ENCODE results near the gene FANCM.
A peak's percentile ranks its signal among the peaks of the same experiment; 100 is the strongest.
"Not testable (repeated sequence)": the region's sequence is repeated elsewhere in the genome, so short reads cannot be mapped to it uniquely, and the experiment has no call there.

Gene FANCM

GRCh38 chr14:45135659-45136395, at the start of gene FANCM:
Gene FANCM (plus strand): TSS chr14:45135930. CDS start chr14:45136032, 102 bp downstream.
- peak; percentile 100 for DNase-seq

GRCh38 chr14:45089813-45090212, 45.9 kb upstream of the FANCM start:
- DNase-seq: no peak

DNA sequence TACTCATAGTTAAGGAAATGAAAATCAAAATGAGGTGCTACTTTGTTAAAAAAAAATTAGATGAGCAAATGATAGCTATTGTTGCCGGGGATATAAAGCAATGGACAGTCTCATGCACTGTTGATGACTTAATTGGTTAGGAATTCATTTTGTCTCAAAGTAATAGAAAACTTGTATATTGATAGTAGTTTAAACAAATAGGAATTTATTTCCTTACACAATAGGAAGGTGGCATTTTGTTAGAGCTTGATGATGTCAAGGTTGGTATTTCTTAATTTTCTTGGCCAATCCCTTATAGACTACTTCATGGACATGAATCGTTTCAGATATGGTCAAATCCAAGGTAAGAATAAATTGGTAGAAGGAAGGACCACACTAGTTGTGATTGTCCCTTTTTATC, 44.0 kb upstream of the FANCM start:
- no peak for DNase-seq

DNA sequence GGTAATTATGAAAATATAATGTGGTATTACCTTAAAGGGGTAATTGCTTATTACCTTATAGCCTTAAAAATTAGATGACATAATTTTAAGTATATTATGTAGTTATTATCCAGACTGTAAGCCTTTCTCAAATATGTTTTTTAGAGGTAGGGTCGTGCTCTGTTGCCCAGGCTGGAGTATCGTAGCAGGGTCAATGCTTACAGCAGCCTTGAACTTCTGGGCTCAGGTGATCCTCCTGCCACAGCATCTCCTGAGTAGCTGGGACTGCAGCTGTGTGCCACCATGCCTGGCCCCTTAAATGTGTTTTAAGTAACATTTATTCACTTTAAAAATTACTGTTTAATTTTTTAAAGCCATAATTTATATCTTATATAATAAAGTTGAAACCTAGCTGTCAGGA, 41.5 kb upstream of the FANCM start:
- DNase-seq: no peak

DNA sequence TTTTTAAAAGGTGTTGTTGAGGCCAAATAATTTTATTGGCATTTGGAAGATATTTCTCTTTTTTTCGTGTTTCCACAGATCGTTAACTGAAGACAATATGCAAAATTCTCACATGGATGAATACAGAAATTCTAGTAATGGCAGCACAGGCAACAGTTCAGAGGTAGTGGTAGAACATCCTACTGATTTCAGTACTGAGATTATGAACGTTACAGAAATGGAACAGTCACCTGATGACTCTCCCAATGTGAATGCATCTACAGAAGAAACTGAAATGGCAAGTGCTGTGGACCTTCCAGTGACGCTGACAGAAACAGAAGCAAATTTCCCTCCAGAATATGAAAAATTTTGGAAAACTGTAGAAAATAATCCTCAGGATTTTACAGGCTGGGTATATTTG, 40.6 kb upstream of the FANCM start:
- DNase-seq: no peak

DNA sequence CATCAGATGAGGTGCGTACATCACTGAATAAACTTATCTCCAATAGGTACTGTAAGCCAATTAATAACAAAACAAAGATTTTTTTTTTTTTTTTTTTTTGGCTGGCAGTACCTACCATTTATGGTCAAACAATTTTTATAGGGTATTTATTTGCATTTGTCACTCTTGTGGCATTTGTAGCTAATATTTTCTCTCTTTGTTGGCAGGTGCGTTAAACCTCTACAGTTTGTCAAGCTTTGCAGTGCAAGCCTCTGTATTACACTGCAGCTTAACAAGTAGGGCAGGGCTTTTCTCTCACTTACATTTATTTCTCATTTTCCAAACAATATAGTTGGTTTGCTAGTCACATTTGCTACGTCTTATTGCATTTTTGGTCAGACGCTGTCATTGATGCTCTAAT, 39.5 kb upstream of the FANCM start:
- DNase-seq: no peak

DNA sequence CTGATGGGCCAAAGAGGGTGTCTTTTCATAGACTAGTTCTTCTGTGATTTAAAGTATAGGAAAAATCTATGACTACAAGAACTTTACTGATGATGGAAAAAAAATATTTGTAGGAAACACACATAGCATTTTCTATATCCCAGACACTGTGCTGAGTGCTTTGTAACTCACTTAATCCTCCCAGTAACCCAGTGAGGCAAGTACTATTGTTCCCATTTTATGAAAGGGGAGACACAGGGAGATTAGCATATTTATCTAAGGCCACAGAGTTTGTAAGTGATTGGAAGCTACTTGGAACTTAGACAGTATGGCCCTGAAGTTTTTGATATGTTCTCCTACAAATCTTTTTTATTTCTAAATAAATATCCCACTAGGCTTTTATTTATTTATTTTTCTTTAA, 31.9 kb upstream of the FANCM start:
- no peak for DNase-seq

DNA sequence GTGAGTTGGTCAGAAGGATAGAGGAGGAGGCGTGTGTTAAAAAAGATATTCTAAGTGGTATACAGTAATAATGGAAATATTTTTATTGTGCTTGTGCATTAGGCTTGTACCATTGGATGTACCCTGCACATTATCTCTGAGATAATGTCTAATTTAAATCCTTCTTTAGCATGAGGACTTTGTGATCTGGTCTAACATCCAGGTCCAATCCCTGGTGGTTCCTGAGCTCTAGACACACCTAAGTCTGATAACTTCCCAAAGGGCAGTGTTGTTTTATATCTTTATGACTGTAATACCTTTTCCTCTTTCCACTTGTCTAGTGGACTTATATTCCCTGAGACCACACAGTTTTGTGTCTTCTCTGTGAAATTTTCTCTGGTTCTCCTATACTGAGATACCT, 31.2 kb upstream of the FANCM start:
- no peak for DNase-seq

DNA sequence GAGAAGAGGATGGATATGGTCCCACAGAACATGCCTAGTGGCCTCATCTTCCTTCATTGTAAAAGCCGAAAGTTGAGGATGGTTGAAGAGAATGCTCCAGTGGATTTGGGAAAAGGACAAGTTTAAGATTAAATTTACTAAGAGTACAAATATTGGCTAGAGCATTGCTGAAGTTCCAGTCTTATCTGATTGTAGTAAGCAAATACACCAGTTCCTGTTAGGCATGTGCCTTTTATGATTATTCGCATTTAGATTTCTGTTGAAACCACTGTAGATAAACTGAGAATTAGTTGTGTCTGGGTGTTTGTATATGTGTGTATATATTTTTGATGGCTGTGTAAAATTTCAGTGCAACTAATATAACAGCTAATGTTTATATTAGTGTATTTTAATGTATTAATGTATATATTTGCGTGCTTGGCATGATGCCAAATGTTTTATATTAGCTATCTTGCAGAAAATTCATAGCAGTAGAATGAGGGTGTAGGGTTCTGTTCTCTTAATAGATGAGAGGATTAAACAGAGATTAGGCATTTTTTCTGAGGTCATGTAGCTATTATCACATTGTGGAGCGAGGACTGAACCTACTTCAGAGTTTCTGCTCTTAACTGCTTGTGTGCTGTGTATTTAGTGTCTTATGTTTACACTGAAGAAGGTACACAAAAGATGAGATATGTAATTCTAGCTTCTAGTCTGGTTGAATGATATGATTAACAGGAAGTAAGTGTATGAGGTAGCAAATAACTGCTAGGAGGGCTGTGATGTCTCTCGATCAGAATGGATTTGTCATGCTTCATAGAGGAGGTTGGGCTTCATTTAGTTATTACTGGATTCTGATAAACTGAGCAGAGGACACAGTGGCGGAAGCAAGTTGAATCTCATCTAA, 22.6 kb upstream of the FANCM start:
- DNase-seq: peak in 1 of 2 experiments; percentile 17

- DNase-seq: no peak
Measured at GRCh38 chr14:45114327-45114726, 21.4 kb upstream of the FANCM start.

DNA sequence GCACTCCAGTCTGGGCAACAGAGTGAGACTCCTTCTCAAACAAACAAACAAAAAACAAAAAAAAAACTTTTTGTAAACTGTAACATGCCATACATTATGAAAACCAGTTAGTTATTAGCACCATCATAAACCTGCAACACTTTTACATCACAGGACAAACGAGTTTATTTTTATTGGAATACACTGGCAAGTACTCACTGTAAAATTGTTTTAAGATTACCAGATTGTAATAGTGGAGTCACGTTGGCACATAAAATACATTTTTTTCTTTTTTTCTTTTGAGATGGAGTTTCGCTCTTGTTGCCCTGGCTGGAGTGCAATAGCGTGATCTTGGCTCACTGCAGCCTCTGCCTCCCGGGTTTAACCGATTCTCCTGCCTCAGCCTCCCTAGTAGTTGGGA, 17.1 kb upstream of the FANCM start:
- DNase-seq: no peak

GRCh38 chr14:45120096-45120495, 15.6 kb upstream of the FANCM start:
- DNase-seq: no peak

GRCh38 chr14:45123271-45123670, 12.5 kb upstream of the FANCM start:
- DNase-seq: no peak

DNA sequence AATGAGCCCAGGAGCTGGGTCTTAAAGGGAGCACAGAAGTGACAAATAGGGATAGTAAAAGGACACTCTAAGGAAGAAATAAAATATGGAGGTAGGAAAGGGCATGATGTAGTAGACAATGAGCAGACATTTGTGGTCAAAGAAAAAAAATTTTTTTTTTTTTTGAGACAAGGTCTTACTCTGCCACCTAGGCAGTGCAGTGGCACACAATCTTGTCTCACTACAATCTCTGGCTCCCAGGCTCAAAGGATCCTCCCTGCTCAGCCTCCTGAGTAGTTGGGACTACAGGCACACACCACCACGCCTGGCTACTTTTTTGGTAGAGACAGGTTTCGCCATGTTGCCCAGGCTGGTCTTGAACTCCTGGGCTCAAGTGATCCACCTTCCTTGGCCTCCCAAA, 10.0 kb upstream of the FANCM start:
- DNase-seq: no peak

DNA sequence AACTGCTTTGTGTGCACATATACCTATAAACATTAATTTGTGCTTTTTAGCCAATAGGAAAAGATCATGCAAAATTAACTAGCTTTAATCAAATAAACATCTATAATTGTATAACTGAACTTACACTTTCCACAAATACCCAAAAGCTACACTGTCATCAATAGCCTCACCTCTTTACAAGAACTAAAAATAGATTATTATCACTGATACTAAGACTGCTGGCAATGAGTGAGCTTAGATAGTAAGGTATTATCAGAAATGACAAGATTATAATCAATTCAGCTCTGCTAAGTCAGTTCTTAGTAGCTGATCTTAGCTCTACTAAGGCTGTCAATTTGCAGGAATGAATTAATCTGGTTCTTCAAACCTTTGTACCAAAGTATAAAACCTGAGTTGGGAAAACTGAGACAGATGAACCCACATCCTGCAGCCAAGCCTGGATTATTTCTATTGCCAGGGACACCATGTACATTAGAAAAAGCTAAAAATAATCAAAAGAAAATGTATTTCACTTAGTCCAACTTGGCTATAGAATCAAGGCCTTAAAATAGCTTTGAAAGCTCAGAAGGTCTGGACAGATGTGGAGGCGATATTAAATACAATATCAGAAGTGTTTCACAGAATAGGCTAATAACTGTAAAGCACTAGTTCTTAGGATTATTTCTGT, 6.6 kb upstream of the FANCM start:
- DNase-seq: no peak

GRCh38 chr14:45133683-45134050, 2.1 kb upstream of the FANCM start:
- no peak for DNase-seq

GRCh38 chr14:45134051-45134958, 1.4 kb upstream of the FANCM start, which contains the start of gene FKBP3:
Gene FKBP3 (minus strand): TSS chr14:45134481. CDS start chr14:45134456, 25 bp downstream.
- DNase-seq: peak; percentile 100

- DNase-seq: no peak
Measured at GRCh38 chr14:45135156-45135555, 574 bp upstream of the FANCM start.

GRCh38 chr14:45136399-45136798, 669 bp downstream of the FANCM start:
- DNase-seq: peak in 1 of 2 experiments; percentile 73

DNA sequence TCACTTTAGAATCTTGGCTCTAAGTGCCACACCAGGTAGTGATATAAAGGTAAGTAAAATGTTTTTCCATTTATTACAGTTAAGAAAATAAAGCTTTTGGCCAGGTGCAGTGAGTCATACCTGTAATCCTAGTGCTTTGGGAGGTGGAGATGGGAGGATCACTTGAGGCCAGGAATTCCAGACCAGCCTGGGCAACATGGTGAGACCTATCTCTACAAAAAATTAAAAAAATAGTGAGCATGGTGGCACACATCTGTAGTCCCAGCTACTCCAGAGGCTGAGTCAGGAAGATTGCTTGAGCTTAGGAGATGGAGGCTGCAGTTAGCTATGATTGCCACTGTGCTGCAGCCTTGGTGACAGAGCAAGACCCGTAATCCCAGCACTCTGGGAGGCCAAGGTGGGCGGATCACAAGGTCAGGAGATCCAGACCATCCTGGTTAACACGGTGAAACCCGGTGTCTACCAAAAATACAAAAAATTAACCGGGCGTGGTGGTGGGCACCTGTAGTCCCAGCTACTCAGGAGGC, 5.0 kb downstream of the FANCM start:
- DNase-seq: no peak

- DNase-seq: not testable (repeated sequence)
Measured at GRCh38 chr14:45142083-45142482, 6.4 kb downstream of the FANCM start.

DNA sequence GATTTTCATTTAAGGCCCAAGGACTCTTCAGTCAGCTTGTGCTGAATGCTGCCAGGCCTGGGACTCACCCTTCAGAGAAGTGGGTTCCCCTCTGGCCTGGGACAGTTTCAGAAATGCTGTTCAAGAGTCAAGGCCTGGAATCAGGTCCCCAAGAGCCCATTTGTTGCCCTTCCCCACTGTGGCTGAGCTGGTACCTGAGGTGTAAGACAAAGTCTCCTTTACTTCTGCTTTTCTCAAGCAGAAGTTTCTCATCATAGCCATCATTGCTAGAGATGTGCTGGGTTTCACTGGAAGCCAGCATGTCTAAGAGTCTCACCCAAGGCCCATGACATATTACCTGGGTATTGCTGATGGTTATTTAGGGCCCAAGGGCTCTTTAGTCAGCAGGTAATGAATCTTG, 8.9 kb downstream of the FANCM start:
- DNase-seq: no peak

Data from NCI-H524 (cell line).